Lung (tissue), 12 donors: ENCODE data around the gene KRTAP5-5. TPM values are rescaled to one million over a fixed set of nuclear protein-coding genes. Genes with fewer than 3 reads are reported as not detected.

ENCODE experiments used
- ATAC-seq: fragments of 200-7000 bp; cut with Tn5 transposase; one replicate; pipeline ENCODE4 v1.9.1; 2020; ENCODE audit warnings: moderate number of reproducible peaks; ENCODE audit not compliant: insufficient read depth, low FRiP score
- DNase-seq, 3 donors: peaks; one replicate each; pipeline ENCODE4 v3.0.0-alpha.2; 2013 to 2017
- H3K27ac ChIP-seq, 2 donors: one replicate each; pipeline ENCODE4 v1.5.1; 2013; ENCODE audit warnings: mild to moderate bottlenecking in 2 of 2, moderate library complexity in 2 of 2, control low read depth in 1 of 2, inconsistent platforms in 1 of 2, low read depth in 1 of 2, low read length in 1 of 2
- H3K27me3 ChIP-seq, 3 donors: one replicate each; pipeline ENCODE4 v1.5.1; 2013; ENCODE audit warnings: low read length in 2 of 3; ENCODE audit not compliant: control insufficient read depth in 3 of 3, insufficient read depth in 3 of 3
- H3K36me3 ChIP-seq, 4 donors: one replicate each; pipeline ENCODE4 v1.5.1; 2013; ENCODE audit warnings: low read length in 4 of 4, mild to moderate bottlenecking in 1 of 4, moderate library complexity in 1 of 4; ENCODE audit not compliant: control insufficient read depth in 4 of 4, insufficient read depth in 4 of 4
- H3K4me1 ChIP-seq, 5 donors: one replicate each; pipeline ENCODE4 v1.5.1; 2013; ENCODE audit warnings: low read length in 5 of 5, mild to moderate bottlenecking in 2 of 5, moderate library complexity in 1 of 5; ENCODE audit not compliant: control insufficient read depth in 5 of 5, insufficient read depth in 5 of 5
- H3K4me3 ChIP-seq: one replicate; pipeline ENCODE4 v1.5.1; 2013; ENCODE audit warnings: mild to moderate bottlenecking, control low read depth, moderate library complexity
- H3K9ac ChIP-seq, 2 donors: one replicate each; pipeline ENCODE4 v1.5.1; 2013; ENCODE audit warnings: low read length in 2 of 2, control low read depth in 1 of 2; ENCODE audit not compliant: insufficient read depth in 1 of 2
- H3K9me3 ChIP-seq, 4 donors: one replicate each; pipeline ENCODE4 v1.5.1; 2013; ENCODE audit warnings: low read length in 3 of 4, mild to moderate bottlenecking in 1 of 4, moderate library complexity in 1 of 4; ENCODE audit not compliant: control insufficient read depth in 4 of 4, insufficient read depth in 3 of 4
- WGBS, 2 donors: extraction: QIAGEN DNeasy Blood & Tissue Kit; methylation state at CpG; one replicate each; pipeline ENCODE4 v1.1.7; 2013; 5-methylcytosine and 5-hydroxymethylcytosine counted together
- polyA plus RNA-seq, 2 donors: library from polyadenylated mRNA; stranded (reverse); fragments of 200-250 nt; gene quantifications; one replicate each; pipeline ENCODE4 v1.2.1, GENCODE V29; 2013
- total RNA-seq, 2 donors: library from RNA; depleted of rRNA in 1 of 2; stranded (reverse); fragments of >200 nt in 1 of 2; gene quantifications; one replicate each; pipeline ENCODE4 v1.2.1, GENCODE V29; 2014 to 2021
- TF ChIP-seq, protein P1 (sequence below): IDR thresholded peaks from 2 replicates; pipeline ENCODE4 v1.5.1; 2012; ENCODE audit warnings: mild to moderate bottlenecking; ENCODE audit errors: control extremely low read depth, extremely low read depth
- donor health status: control.
- donor health status: control.
- donor health status: Bipolar disorder and iron deficiency.
- donor health status: healthy.
- donor health status: DM: yes; HTN: yes; CAD: no.

Gene KRTAP5-5
- total and polyA plus RNA-seq, 4 donors: not detected

DNA sequence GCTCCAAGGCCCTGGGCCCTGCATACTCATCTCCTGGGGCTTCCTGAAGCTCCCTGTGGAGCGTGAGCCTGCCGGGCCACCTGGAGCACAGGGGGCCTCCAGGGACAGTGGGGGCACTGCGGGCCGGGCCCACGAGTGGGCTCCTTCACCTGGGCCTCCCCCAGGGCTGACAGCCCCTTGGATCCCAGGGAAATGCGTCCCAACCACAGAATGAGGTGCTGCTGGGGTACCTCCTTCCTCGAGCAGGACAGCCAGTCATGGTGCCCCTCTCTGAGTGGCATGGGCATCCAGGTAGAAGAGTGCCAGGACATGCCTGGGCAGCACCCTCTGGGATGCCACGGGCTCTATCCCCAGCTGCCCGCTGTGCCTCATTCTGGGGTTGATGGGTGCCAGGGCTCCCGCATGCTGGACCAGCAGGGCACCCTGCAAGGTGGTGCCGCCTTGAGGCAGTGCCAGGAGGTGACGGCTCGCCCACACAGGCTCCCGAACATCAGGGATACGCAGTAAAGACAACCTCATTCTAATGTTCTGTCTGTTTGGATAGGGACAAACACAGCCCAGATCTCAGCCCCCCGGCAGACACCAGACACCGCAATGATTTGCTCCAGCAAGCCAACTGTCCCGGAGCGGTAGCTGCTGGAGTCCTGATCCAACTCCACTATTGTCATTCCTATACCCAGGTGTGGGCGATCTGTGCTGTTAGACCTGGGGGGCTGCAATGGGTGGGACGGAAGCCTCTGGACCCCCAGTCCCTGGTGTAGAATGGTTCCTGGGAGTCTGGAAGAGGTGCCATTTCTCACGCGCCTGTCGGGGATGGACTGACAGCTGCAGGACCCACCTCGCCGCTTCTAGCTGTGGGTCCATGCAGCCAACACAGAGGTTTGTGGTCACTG is 25.8 kb downstream of the KRTAP5-5 start:
- DNase-seq: no peak
- no peaks in the 10 kb centered on the region for H3K27me3 ChIP-seq

DNA sequence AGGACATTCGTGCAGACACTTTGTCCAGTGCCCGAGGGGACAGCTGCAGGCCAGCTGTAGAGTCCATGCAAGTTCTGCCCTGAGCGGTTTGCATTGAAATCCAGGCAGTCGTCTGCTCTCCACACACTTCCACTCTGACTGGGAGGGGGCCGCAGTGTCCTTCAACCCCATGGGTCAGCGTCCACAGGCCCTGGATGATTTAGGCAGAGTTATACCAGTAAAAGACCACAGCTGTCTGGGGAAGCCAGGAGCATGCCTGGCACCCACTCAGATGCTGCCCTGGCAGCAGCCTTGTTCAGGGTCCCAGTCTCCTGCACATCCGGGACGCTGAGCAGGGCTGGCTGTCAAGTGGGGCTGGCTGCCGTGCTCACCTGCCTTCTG is 26.5 kb downstream of the KRTAP5-5 start:
- Histone ChIP-seq H3K27ac (no peak overlapping the region), H3K27me3 (no peaks in the 10 kb centered on the region), H3K36me3 (no peaks in the 10 kb centered on the region), H3K9ac (no peak overlapping the region), H3K4me1 (peaks cover 0 to 34% (median 8%) of the 10 kb centered on the region in 5 donors), H3K9me3 (no peaks in the 10 kb centered on the region), H3K4me3 (no peak overlapping the region)
- TF ChIP-seq, protein P1, sequence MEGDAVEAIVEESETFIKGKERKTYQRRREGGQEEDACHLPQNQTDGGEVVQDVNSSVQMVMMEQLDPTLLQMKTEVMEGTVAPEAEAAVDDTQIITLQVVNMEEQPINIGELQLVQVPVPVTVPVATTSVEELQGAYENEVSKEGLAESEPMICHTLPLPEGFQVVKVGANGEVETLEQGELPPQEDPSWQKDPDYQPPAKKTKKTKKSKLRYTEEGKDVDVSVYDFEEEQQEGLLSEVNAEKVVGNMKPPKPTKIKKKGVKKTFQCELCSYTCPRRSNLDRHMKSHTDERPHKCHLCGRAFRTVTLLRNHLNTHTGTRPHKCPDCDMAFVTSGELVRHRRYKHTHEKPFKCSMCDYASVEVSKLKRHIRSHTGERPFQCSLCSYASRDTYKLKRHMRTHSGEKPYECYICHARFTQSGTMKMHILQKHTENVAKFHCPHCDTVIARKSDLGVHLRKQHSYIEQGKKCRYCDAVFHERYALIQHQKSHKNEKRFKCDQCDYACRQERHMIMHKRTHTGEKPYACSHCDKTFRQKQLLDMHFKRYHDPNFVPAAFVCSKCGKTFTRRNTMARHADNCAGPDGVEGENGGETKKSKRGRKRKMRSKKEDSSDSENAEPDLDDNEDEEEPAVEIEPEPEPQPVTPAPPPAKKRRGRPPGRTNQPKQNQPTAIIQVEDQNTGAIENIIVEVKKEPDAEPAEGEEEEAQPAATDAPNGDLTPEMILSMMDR: no peak
- no peak for ATAC-seq
- no peak for DNase-seq
- WGBS, 2 donors: 79 to 93% methylated on average over 9 of the region's 9 CpGs

More for the DNA sequence above, 25.8 kb downstream of the KRTAP5-5 start:
- no peak overlapping the region for H3K27ac ChIP-seq
- TF ChIP-seq, protein P1: no peak
- no peaks in the 10 kb centered on the region for H3K9me3 ChIP-seq
- no peak for ATAC-seq
- H3K4me3 ChIP-seq: no peak overlapping the region
- H3K36me3 ChIP-seq: no peaks in the 10 kb centered on the region
- WGBS, 2 donors: 80 to 84% methylated on average over 26 of the region's 26 CpGs
- peaks cover 0 to 34% (median 8%) of the 10 kb centered on the region in 5 donors for H3K4me1 ChIP-seq
- H3K9ac ChIP-seq: no peak overlapping the region

GRCh38 chr11:1656670-1657069 is 27.1 kb downstream of the KRTAP5-5 start:
- H3K4me1 ChIP-seq: peaks cover 0 to 34% (median 8%) of the 10 kb centered on the region in 5 donors
- ATAC-seq (no peak), DNase-seq (no peak)
- H3K9me3 ChIP-seq: no peaks in the 10 kb centered on the region
- H3K9ac ChIP-seq: no peak overlapping the region
- no peaks in the 10 kb centered on the region for H3K27me3 ChIP-seq
- WGBS, 2 donors: 73 to 84% methylated on average over 7 of the region's 7 CpGs
- H3K4me3 ChIP-seq: no peak overlapping the region
- TF ChIP-seq, protein P1: no peak
- H3K27ac ChIP-seq: no peak overlapping the region
- H3K36me3 ChIP-seq: no peaks in the 10 kb centered on the region
